ENCODE measurements around the gene NFATC1.

Gene NFATC1

GRCh38 chr18:79507546-79508480, 112.1 kb downstream of the NFATC1 start:
- DNase-seq (ENCODE audit: low spot score): peak; percentile 63

- peak; percentile 8 for DNase-seq (ENCODE audit: low spot score)
These were observed 113.1 kb downstream of the NFATC1 start for GRCh38 chr18:79508565-79509535.

GRCh38 chr18:79509536-79509930, 113.8 kb downstream of the NFATC1 start:
- no peak for DNase-seq (ENCODE audit: low spot score)

GRCh38 chr18:79510046-79510685, 114.4 kb downstream of the NFATC1 start:
- DNase-seq (ENCODE audit: low spot score): no peak

GRCh38 chr18:79510731-79511241, 115.1 kb downstream of the NFATC1 start:
- DNase-seq (ENCODE audit: low spot score): no peak

- no peak for DNase-seq (ENCODE audit: low spot score)
These were observed 115.5 kb downstream of the NFATC1 start for GRCh38 chr18:79511271-79511670.

- DNase-seq (ENCODE audit: low spot score): no peak
These were observed 116.1 kb downstream of the NFATC1 start for GRCh38 chr18:79511671-79512301.

- no peak for DNase-seq (ENCODE audit: low spot score)
These were observed 117.0 kb downstream of the NFATC1 start for GRCh38 chr18:79512461-79513380.

GRCh38 chr18:79513381-79514081, 117.8 kb downstream of the NFATC1 start:
- DNase-seq (ENCODE audit: low spot score): no peak

- DNase-seq (ENCODE audit: low spot score): no peak
These were observed 119.6 kb downstream of the NFATC1 start for GRCh38 chr18:79515331-79515730.

- DNase-seq (ENCODE audit: low spot score): no peak
These were observed 120.2 kb downstream of the NFATC1 start for GRCh38 chr18:79515944-79516351.

GRCh38 chr18:79516441-79516931, 120.8 kb downstream of the NFATC1 start:
- no peak for DNase-seq (ENCODE audit: low spot score)

- DNase-seq (ENCODE audit: low spot score): no peak
These were observed 121.6 kb downstream of the NFATC1 start for GRCh38 chr18:79517341-79517740.

- DNase-seq (ENCODE audit: low spot score): no peak
These were observed 122.4 kb downstream of the NFATC1 start for GRCh38 chr18:79518028-79518682.

- DNase-seq (ENCODE audit: low spot score): no peak
These were observed 123.0 kb downstream of the NFATC1 start for GRCh38 chr18:79518683-79519128.

GRCh38 chr18:79519751-79520477, 124.2 kb downstream of the NFATC1 start:
- no peak for DNase-seq (ENCODE audit: low spot score)

- no peak for DNase-seq (ENCODE audit: low spot score)
These were observed 125.0 kb downstream of the NFATC1 start for GRCh38 chr18:79520478-79521390.

Data from pons (tissue), 1 donor.